Measurements from ENCODE around the gene TRAP1.

GRCh38 chr16:3706253-3707012, 10.9 kb downstream of the TRAP1 start:
- TF ChIP-seq, protein P1, sequence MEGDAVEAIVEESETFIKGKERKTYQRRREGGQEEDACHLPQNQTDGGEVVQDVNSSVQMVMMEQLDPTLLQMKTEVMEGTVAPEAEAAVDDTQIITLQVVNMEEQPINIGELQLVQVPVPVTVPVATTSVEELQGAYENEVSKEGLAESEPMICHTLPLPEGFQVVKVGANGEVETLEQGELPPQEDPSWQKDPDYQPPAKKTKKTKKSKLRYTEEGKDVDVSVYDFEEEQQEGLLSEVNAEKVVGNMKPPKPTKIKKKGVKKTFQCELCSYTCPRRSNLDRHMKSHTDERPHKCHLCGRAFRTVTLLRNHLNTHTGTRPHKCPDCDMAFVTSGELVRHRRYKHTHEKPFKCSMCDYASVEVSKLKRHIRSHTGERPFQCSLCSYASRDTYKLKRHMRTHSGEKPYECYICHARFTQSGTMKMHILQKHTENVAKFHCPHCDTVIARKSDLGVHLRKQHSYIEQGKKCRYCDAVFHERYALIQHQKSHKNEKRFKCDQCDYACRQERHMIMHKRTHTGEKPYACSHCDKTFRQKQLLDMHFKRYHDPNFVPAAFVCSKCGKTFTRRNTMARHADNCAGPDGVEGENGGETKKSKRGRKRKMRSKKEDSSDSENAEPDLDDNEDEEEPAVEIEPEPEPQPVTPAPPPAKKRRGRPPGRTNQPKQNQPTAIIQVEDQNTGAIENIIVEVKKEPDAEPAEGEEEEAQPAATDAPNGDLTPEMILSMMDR (IDR thresholded peaks at IDR 0.05): no peak
- TF ChIP-seq POLR2A (IDR thresholded peaks at IDR 0.05): no peak
